GM12892 (cell line): Measurements from ENCODE around the gene CACNA1B.
"Not testable (repeated sequence)": the region's sequence is repeated elsewhere in the genome, so short reads cannot be mapped to it uniquely, and the experiment has no call there.

Source experiments
- POLR2A ChIP-seq: IDR thresholded peaks from 2 replicates; pipeline ENCODE4 v1.6.1; 2011; ENCODE audit warnings: low read depth, low read length, control low read depth
- POLR2AphosphoS5 ChIP-seq: IDR thresholded peaks from 2 replicates; pipeline ENCODE4 v1.6.1; 2011; ENCODE audit warnings: low read depth, low read length, control low read depth

DNA sequence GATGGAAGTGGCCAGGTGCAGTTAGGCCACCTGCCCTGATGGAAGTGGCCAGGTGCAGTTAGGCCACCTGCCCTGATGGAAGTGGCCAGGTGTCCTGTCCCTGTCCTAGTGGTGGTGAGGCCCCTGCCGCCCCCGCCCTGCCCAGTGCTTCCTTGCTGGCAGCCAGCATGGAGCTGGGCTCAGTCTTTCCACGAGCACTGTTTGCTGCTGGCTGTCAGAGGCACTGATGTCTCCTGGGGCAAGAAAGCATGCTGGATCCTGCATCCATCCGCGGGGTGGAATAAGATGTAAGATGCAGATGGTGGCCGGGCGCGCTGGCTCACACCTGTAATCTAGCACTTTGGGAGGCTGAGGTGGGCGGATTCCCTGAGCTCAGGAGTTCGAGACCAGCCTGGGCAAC lies 141.9 kb downstream of the CACNA1B start:
- TF ChIP-seq POLR2A, POLR2AphosphoS5: not testable (repeated sequence)
